K562 (cell line): ENCODE results near the gene KCNC3. TPM values are rescaled to one million over a fixed set of nuclear protein-coding genes. Genes with fewer than 3 reads are reported as not detected.

ENCODE experiments used
- ATAC-seq: fragments of 200-7000 bp; cut with Tn5 transposase; 3 replicates; pipeline ENCODE4 v1.9.1; 2020; ENCODE audit warnings: moderate library complexity
- BruUV-seq: library from RNA; stranded (reverse); fragments of 400-500 nt; replicated peaks from 2 replicates; lab custom pipeline; 2021; lab: Mats Ljungman, UMichigan
- CTCF ChIA-PET: fragments of 300-600 bp; formaldehyde crosslinking; extraction: SDS; loops from one replicate; lab custom pipeline; 2021; ENCODE audit warnings: low intra/inter-chr PET ratio; lab: Yijun Ruan, JAX
- POLR2A ChIA-PET: fragments of 300-600, 350-650 bp; sonication (Branson Sonifier 250); formaldehyde crosslinking; extraction: SDS; loops from one replicate; lab custom pipeline; 2021; ENCODE audit warnings: antibody characterized with exemption, inconsistent platforms; lab: Yijun Ruan, JAX
- DNase-seq, 4 experiments: peaks; one replicate each; pipeline versions ENCODE4 v3.0.0 to v3.0.0-alpha.2; 2011 to 2018; ENCODE audit warnings: low spot score in 3 of 4, mixed read lengths in 3 of 4; ENCODE audit errors: extremely low read depth in 1 of 4
- FAIRE-seq: peaks from 2 replicates; lab custom pipeline; 2011; peaks lifted over from hg19 to GRCh38; lab: Jason Lieb, UNC
- H2AFZ ChIP-seq: 2 replicates; pipeline ENCODE4 v1.6.0; 2011; ENCODE audit warnings: low read depth, low read length, control low read depth, inconsistent platforms
- H3K27ac ChIP-seq: fragments of 200-600 bp; 3 replicates; pipeline ENCODE4 v1.8.0; 2011; ENCODE audit warnings: low read depth, mild to moderate bottlenecking, control low read depth, inconsistent platforms, low read length, moderate library complexity, mixed read lengths; ENCODE audit errors: extremely low read depth
- H3K27me3 ChIP-seq, 2 experiments: fragments of 300-600 bp in 1 of 2; 2 replicates in 1 of 2; 3 replicates in 1 of 2; pipeline versions ENCODE4 v1.6.0 to v1.8.0; 2011; ENCODE audit warnings: inconsistent platforms in 2 of 2, low read length in 2 of 2, mild to moderate bottlenecking in 1 of 2, mixed read lengths in 1 of 2, moderate library complexity in 1 of 2; ENCODE audit not compliant: control insufficient read depth in 2 of 2, insufficient read depth in 2 of 2
- H3K36me3 ChIP-seq: fragments of 300-600 bp; 3 replicates; pipeline ENCODE4 v1.8.0; 2011; ENCODE audit warnings: mild to moderate bottlenecking, low read length, inconsistent platforms; ENCODE audit not compliant: control insufficient read depth, insufficient read depth
- H3K4me1 ChIP-seq, 2 experiments: fragments of 200-600 bp in 1 of 2; replicated peaks in 1 of 2; 2 replicates in 1 of 2; 3 replicates in 1 of 2; pipeline versions ENCODE4 v1.5.1 to v1.8.0; 2011; ENCODE audit warnings: inconsistent platforms in 2 of 2, low read length in 2 of 2, mild to moderate bottlenecking in 1 of 2, mixed read lengths in 1 of 2, moderate library complexity in 1 of 2; ENCODE audit not compliant: control insufficient read depth in 2 of 2, insufficient read depth in 2 of 2
- H3K4me2 ChIP-seq: 2 replicates; pipeline ENCODE4 v1.6.1; 2011; ENCODE audit warnings: low read length, control low read depth, inconsistent platforms, mixed read lengths; ENCODE audit not compliant: insufficient read depth
- H3K4me3 ChIP-seq: fragments of 200-600 bp; sonication (generic), shearing (Covaris generic); 2 replicates; pipeline ENCODE4 v1.5.1; 2016; ENCODE audit warnings: control low read depth, inconsistent platforms
- H3K79me2 ChIP-seq: fragments of 200-600 bp; 3 replicates; pipeline ENCODE4 v1.8.0; 2011; ENCODE audit warnings: low read length, inconsistent platforms; ENCODE audit not compliant: control insufficient read depth, insufficient read depth
- H3K9ac ChIP-seq, 2 experiments: 2 replicates each; pipeline versions ENCODE4 v1.6.0 to v1.6.1; 2011; ENCODE audit warnings: low read depth in 2 of 2, low read length in 2 of 2, control low read depth in 1 of 2, inconsistent platforms in 1 of 2, mild to moderate bottlenecking in 1 of 2, mixed read lengths in 1 of 2; ENCODE audit not compliant: insufficient read depth in 1 of 2
- H3K9me1 ChIP-seq: one replicate; pipeline ENCODE4 v1.6.0; 2011; ENCODE audit warnings: inconsistent platforms, mild to moderate bottlenecking, low read length, moderate library complexity; ENCODE audit not compliant: control insufficient read depth, insufficient read depth
- H3K9me3 ChIP-seq: replicated peaks from 2 replicates; pipeline ENCODE4 v1.5.1; 2011; ENCODE audit warnings: low read depth, low read length, inconsistent platforms; ENCODE audit not compliant: control insufficient read depth, insufficient read depth
- H4K20me1 ChIP-seq: replicated peaks from 2 replicates; pipeline ENCODE4 v1.6.1; 2011; ENCODE audit warnings: low read length, inconsistent platforms, mixed read lengths; ENCODE audit not compliant: control insufficient read depth, insufficient read depth
- BRCA1 ChIP-seq, 2 experiments: fragments of 450-650 bp in 1 of 2; sonication (generic) in 1 of 2; formaldehyde crosslinking in 1 of 2; IDR thresholded peaks; 2 replicates each; pipeline versions ENCODE4 v1.5.0 to v1.6.1; 2017 to 2020; ENCODE audit warnings: mild to moderate bottlenecking in 1 of 2, missing genetic modification reagents in 1 of 2
- FOXA3 ChIP-seq, 2 experiments: fragments of 450-650 bp in 1 of 2; sonication (generic) in 1 of 2; formaldehyde crosslinking; IDR thresholded peaks in 1 of 2; conservative IDR thresholded peaks in 1 of 2; 2 replicates each; pipeline versions ENCODE4 v1.4.0 to v1.8.0; 2020 to 2022; ENCODE audit warnings: mild to moderate bottlenecking in 2 of 2, missing genetic modification reagents in 1 of 2
- HMBOX1 ChIP-seq: sonication (generic); IDR thresholded peaks from 2 replicates; pipeline ENCODE4 v1.6.1; 2016
- POLR2G ChIP-seq: fragments of 200-400 bp; formaldehyde crosslinking; IDR thresholded peaks from 2 replicates; pipeline ENCODE4 v1.6.1; 2017; ENCODE audit warnings: low read depth, mild to moderate bottlenecking, antibody characterized with exemption, low read length, moderate library complexity
- WGBS: fragments of 100-300 bp; shearing (Covaris generic); methylation state at CpG from one replicate; pipeline ENCODE4 v1.1.6; 2016; ENCODE audit warnings: low coverage, mixed read lengths; ENCODE audit not compliant: insufficient coverage; ENCODE audit errors: missing lambda C conversion rate; 5-methylcytosine and 5-hydroxymethylcytosine counted together
- in situ Hi-C: fragments of 300-500 bp; cut with MboI; formaldehyde crosslinking; loops from 4 replicates; pipeline ENCODE4 v1.15.0; 2018; ENCODE audit warnings: inconsistent platforms, mixed read lengths
- intact Hi-C: fragments of 100-400 bp; cut with micrococcal nuclease; formaldehyde crosslinking; loops from 2 replicates; pipeline ENCODE4 v1.14.2; 2022
- polyA plus RNA-seq, 8 experiments: library from polyadenylated mRNA; depleted of rRNA in 4 of 8; stranded (reverse) in 5 of 8; unstranded in 3 of 8; fragments of >200 nt; fragmentation: Nextera tagmentation in 2 of 8; fragmentation: Illumina TruSeq in 1 of 8; extraction: Ambion mirVana in 2 of 8; extraction: Trizol in 1 of 8; gene quantifications; 2 replicates each; pipeline versions ENCODE4 v1.2.1 to v1.2.3, GENCODE V29; 2011 to 2014; ENCODE audit warnings: inconsistent platforms in 1 of 8, missing spikeins in 1 of 8
- total RNA-seq, 7 experiments: library from RNA; depleted of rRNA in 6 of 7; stranded (reverse); fragments of >200 nt in 6 of 7; fragmentation: Illumina TruSeq in 2 of 7; extraction: Trizol in 2 of 7; gene quantifications; 2 replicates each; pipeline versions ENCODE4 v1.2.1 to v1.2.3, GENCODE V29; 2011 to 2021; ENCODE audit warnings: low replicate concordance in 1 of 7

KCNC3 gene
- total and polyA plus RNA-seq, 9 of the 15 experiments (the other 6 are each of a cell fraction or from before 2014, with no cell fraction given): 0.03 to 26.2 (median 2.0) TPM

- WGBS: 83% methylated on average over 10 of the region's 11 CpGs
- no peak for DNase-seq
- ATAC-seq: no peak
- BruUV-seq: no TSS peak
- H3K36me3 ChIP-seq: no peaks in the 10 kb centered on the region; the same call in 2 of the 3 replicates
- ChIA-PET POLR2A (interaction anchor here (1.5 kb wide), 1 partner anchor 12 kb away, joined by 3 read pairs; no protein-coding TSS in a partner anchor), CTCF (interaction anchor here (0.7 kb wide), 1 partner anchor 619 kb away, joined by 4 read pairs; no protein-coding TSS in a partner anchor)
- H3K9me3 ChIP-seq: no peaks in the 10 kb centered on the region
- intact Hi-C loops: no loop called here
- H3K27ac ChIP-seq: peak overlapping the region; percentile 95
- H3K9me1 ChIP-seq: peaks cover 5% of the 10 kb centered on the region
- H3K9ac ChIP-seq: peak overlapping the region; percentile 72 to 94
- H3K79me2 ChIP-seq: peaks cover 28% of the 10 kb centered on the region
- in situ Hi-C loops: loop anchor here (10.0 kb wide), 1 partner anchor 425 kb away; no protein-coding TSS in a partner anchor
- peak overlapping the region; percentile 43; the same call in 1 of the 2 replicates for H3K4me3 ChIP-seq
- TF ChIP-seq FOXA3 (CRISPR knock-in tag; conservative IDR thresholded peaks at IDR 0.05 in 1 of 2, IDR thresholded peaks at IDR 0.05 in 1 of 2): 0 out of 4 replicates have a peak, but pooled peaks of 1 of the 2 experiments have one; percentile 12
- TF ChIP-seq POLR2G: peak; percentile 51
- no peak for TF ChIP-seq HMBOX1
- TF ChIP-seq BRCA1 (IDR thresholded peaks at IDR 0.05): no peak
- TF ChIP-seq BRCA1 (CRISPR knock-in tag; IDR thresholded peaks at IDR 0.05): 0 out of 2 replicates have a peak, but pooled peaks have one; percentile 70
- FAIRE-seq: no peak
- H4K20me1 ChIP-seq: no peaks in the 10 kb centered on the region
- H3K4me1 ChIP-seq: peaks cover 50 to 51% of the 10 kb centered on the region in 2 experiments
- no peak overlapping the region for H2AFZ ChIP-seq
- peak overlapping the region; percentile 94 for H3K4me2 ChIP-seq
- no peaks in the 10 kb centered on the region for H3K27me3 ChIP-seq
These were observed 30.2 kb upstream of the KCNC3 start for GRCh38 chr19:50359328-50359818.
